Ramos (cell line): Measurements from ENCODE around the gene RRM2.

Experiments used
- in situ Hi-C: fragments of 300-500 bp; cut with MboI; formaldehyde crosslinking; loops from one replicate; pipeline ENCODE4 v1.14.3; 2022; ENCODE audit warnings: low sequenced_read_pairs; ENCODE audit not compliant: unreplicated experiment

RRM2 gene

GRCh38 chr2:10167316-10167715 is 44.8 kb downstream of the RRM2 start:
- in situ Hi-C loops, result no loop called here

- in situ Hi-C loops, result no loop called here
Measured at GRCh38 chr2:10168221-10168620, 45.7 kb downstream of the RRM2 start.

GRCh38 chr2:10169053-10169578 is 46.6 kb downstream of the RRM2 start:
- in situ Hi-C loops, result no loop called here

- in situ Hi-C loops, result no loop called here
Measured at GRCh38 chr2:10169581-10169980, 47.0 kb downstream of the RRM2 start.

- in situ Hi-C loops, result no loop called here
Measured at GRCh38 chr2:10170256-10170655, 47.7 kb downstream of the RRM2 start.

- in situ Hi-C loops, result no loop called here
Measured at GRCh38 chr2:10171006-10171800, 48.7 kb downstream of the RRM2 start.

DNA sequence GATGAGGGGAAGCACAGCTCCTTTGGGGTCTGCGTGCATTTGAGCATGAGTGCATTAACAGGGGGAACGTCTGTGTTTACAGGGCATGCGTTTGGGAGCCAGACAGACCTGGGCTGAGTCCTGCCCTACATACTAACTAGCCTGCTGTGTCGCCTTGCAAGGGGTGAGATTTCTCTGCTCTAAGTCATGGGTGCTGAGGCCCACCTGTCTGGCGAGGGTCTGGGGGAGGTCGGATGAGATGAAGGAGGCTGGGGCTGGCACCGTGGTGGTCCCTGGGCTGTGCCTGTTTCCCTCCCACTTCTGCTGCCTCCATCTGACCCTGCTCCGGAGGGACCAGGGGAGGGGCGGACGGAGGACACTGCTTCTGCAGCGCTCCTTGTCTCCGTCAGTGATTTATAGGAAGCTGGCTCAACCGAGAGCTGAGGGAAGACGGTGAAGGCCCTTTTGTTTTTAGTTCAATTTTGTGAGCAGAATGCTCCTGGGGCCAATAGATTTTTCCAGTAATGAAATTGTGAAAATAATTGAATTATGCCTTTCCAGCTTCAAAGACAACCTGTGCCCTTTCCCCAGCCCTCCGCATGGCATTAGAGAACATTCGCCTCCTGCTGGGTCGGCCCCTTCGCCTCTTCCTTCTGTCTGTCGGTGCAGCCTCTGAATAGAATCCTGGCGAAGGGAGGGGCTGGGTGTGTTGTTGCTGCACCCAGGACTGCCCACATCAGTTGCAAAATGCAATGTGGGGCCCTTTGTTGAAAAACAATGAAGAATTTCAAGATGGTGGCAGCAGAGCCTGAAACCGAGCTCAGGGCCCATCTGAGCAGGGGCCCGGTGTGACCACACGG is 49.7 kb downstream of the RRM2 start:
- in situ Hi-C loops, result no loop called here

GRCh38 chr2:10173258-10174005 is 50.9 kb downstream of the RRM2 start:
- in situ Hi-C loops, result no loop called here

DNA sequence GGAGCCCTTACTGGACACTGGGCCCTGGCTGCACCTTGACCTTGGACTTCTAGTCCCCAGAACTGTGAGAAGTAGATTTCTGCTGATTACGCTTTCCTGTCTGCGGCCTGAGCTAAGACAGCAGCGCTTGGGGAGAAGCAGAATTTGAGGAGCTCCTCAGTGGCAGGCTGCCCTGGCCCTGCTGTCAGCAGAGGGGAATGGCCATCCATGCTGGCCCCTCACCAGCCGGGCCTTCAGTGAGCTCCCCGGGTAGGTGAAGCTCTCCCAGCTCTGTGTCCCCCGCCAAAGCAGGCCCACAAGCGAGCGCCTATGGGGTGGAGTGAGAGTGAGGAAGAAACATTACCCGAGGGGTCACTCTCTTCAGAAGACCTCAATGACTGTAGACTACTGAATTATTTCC is 51.6 kb downstream of the RRM2 start:
- in situ Hi-C loops, result no loop called here

DNA sequence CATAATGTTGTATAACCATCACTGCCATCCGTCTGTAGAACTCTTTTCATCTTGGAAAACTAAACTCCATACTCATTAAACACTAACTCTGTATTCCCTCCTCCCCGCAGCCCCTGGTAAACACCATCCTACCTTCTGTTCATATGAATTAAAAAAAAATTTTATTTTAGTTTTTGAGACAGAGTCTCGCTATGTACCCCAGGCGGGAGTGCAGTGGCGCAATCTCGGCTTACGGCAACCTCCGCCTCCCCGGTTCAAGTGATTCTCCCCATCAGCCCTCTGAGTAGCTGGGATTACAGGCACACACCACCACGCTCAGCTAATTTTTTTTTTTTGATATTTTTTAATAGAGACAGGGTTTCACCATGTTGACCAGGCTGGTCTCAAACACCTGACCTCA is 52.9 kb downstream of the RRM2 start:
- in situ Hi-C loops, result no loop called here

DNA sequence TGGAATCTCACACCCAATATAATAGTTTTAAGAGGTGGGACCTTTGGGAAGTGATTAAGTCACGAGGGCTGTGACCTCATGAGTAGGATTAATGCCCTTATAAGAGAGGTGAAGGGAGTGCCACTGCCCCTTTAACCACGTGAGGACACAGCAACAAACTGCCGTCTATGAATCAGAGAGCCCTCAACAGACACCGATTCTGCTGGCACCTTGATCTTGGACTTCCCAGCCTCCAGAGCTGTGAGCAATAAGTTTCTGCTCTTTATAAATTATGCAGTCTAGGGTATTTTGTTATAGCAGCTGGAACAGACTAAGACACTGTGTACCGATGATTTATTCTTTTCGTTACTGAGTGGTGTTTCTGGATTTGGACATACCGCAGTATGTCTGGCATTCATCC is 56.2 kb downstream of the RRM2 start:
- in situ Hi-C loops, result no loop called here

GRCh38 chr2:10179422-10179821 is 56.9 kb downstream of the RRM2 start:
- in situ Hi-C loops, result no loop called here

- in situ Hi-C loops, result no loop called here
Measured at GRCh38 chr2:10180229-10180628, 57.7 kb downstream of the RRM2 start.
